ENCODE measurements around the gene GDAP2.

DNA sequence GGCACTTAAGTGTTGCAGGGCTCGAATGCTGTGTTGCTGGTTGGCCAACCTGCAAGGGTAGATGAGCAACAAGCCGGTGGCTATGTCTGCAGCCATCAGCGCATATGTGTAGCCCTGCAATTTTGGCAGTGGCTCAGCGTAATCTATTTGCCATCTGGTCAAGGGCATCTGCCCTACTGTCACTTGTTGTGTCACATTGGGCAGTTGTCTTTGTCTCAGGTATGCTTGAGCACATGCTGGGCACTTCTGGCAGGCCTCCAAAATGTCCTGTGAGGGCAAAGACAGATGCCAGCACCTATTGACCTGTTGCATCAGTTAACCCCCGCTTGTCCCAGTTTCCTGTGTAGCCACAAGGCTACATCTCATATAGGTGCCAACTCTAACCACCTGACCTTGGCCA lies 111.8 kb downstream of the GDAP2 start:
- TF ChIP-seq, protein P1, sequence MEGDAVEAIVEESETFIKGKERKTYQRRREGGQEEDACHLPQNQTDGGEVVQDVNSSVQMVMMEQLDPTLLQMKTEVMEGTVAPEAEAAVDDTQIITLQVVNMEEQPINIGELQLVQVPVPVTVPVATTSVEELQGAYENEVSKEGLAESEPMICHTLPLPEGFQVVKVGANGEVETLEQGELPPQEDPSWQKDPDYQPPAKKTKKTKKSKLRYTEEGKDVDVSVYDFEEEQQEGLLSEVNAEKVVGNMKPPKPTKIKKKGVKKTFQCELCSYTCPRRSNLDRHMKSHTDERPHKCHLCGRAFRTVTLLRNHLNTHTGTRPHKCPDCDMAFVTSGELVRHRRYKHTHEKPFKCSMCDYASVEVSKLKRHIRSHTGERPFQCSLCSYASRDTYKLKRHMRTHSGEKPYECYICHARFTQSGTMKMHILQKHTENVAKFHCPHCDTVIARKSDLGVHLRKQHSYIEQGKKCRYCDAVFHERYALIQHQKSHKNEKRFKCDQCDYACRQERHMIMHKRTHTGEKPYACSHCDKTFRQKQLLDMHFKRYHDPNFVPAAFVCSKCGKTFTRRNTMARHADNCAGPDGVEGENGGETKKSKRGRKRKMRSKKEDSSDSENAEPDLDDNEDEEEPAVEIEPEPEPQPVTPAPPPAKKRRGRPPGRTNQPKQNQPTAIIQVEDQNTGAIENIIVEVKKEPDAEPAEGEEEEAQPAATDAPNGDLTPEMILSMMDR (IDR thresholded peaks at IDR 0.05), result no peak
- no peak for TF ChIP-seq POLR2AphosphoS5 (IDR thresholded peaks at IDR 0.05; ENCODE audit: low read depth, low read length)
